Stimulated activated CD8-positive, alpha-beta memory T cell treated with anti-CD3 and anti-CD28 coated beads, Interleukin-4, amount 100 ng/mL, for 24 hours (primary cell): Measurements from ENCODE around the gene CD8A.

Experiments
- DNase-seq: peaks from one replicate; pipeline ENCODE4 v3.0.0-alpha.2; 2020; ENCODE audit warnings: low read depth

The CD8A gene

GRCh38 chr2:86808315-86809161, 17.8 kb upstream of the CD8A start:
- peak; percentile 89 for DNase-seq

GRCh38 chr2:86807468-86808275, 17.0 kb upstream of the CD8A start:
- DNase-seq = peak; percentile 66

- DNase-seq = no peak
Observed at GRCh38 chr2:86807133-86807467, 16.4 kb upstream of the CD8A start.

- DNase-seq = no peak
Observed at GRCh38 chr2:86806059-86806857, 15.5 kb upstream of the CD8A start.

- DNase-seq = no peak
Observed at GRCh38 chr2:86800856-86801567, 10.3 kb upstream of the CD8A start.

GRCh38 chr2:86794861-86795260, 4.1 kb upstream of the CD8A start:
- DNase-seq = no peak

GRCh38 chr2:86793752-86794151, 3.0 kb upstream of the CD8A start:
- no peak for DNase-seq

- no peak for DNase-seq
Observed at GRCh38 chr2:86791573-86791972, 860 bp upstream of the CD8A start.

GRCh38 chr2:86790134-86790675, 508 bp downstream of the CD8A start:
- no peak for DNase-seq

- DNase-seq = no peak
Observed at GRCh38 chr2:86789687-86790133, 1.0 kb downstream of the CD8A start.

- no peak for DNase-seq
Observed at GRCh38 chr2:86788881-86789686, 1.6 kb downstream of the CD8A start.

- DNase-seq = no peak
Observed at GRCh38 chr2:86788165-86788564, 2.5 kb downstream of the CD8A start.

GRCh38 chr2:86787736-86788135, 3.0 kb downstream of the CD8A start:
- no peak for DNase-seq

GRCh38 chr2:86786001-86786536, 4.6 kb downstream of the CD8A start:
- peak; percentile 29 for DNase-seq

- DNase-seq = peak; percentile 72
Observed at GRCh38 chr2:86785456-86785855, 5.3 kb downstream of the CD8A start.

GRCh38 chr2:86783615-86784339, 6.9 kb downstream of the CD8A start:
- no peak for DNase-seq

- DNase-seq = no peak
Observed at GRCh38 chr2:86782748-86783147, 8.0 kb downstream of the CD8A start.

- no peak for DNase-seq
Observed at GRCh38 chr2:86781363-86781762, 9.3 kb downstream of the CD8A start.

- no peak for DNase-seq
Observed at GRCh38 chr2:86779971-86780370, 10.7 kb downstream of the CD8A start.

- no peak for DNase-seq
Observed at GRCh38 chr2:86778957-86779356, 11.8 kb downstream of the CD8A start.
